ENCODE results near the gene WSB1. TPM values are rescaled to one million over a fixed set of nuclear protein-coding genes. Genes with fewer than 3 reads are reported as not detected.

Gene WSB1
- total and polyA plus RNA-seq, 10 of the 15 experiments (the other 5 are each of a cell fraction or from before 2014, with no cell fraction given), result 26.6 to 458 (median 101) TPM

DNA sequence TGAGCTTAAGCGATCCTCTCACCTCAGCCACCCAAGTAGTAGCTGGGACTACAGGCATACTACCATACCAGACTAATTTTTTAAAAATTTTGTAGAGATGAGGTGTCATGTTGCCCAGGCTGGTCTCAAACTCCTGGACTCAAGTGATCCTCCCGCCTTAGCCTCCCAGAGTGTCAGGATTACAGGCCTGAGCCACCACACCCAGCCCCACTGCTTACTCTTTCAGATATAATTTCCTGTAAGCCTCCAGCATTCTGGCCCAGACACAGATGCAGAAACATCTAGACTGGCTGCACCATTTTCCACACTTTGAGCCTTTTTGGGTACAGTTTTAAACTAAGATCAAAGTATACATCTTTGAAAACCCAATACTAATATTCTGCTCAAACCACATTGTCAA is 8.4 kb upstream of the WSB1 start:
- 98% methylated on average over 2 of the region's 2 CpGs for WGBS (ENCODE audit: insufficient coverage, insufficient replicate concordance, low lambda C conversion rate, missing lambda C conversion rate)
- DNase-seq (ENCODE audit: low read depth, low spot score), result no peak
- no peak for FAIRE-seq
- RAD21 ChIA-PET (ENCODE audit: unreplicated experiment), result interaction anchor here (0.6 kb wide), 1 partner anchor 52 kb away, joined by 3 read pairs; no protein-coding TSS in a partner anchor
- Histone ChIP-seq H3K4me3 (no peak overlapping the region), H3K9ac (ENCODE audit: control insufficient read depth, insufficient read depth, low read length) (no peak overlapping the region), H3K27ac (ENCODE audit: control insufficient read depth, insufficient read depth) (no peak overlapping the region), H4K20me1 (ENCODE audit: control insufficient read depth, insufficient read depth) (no peaks in the 10 kb centered on the region), H3K4me1 (ENCODE audit: control insufficient read depth, insufficient read depth, low read length) (peaks cover 14% of the 10 kb centered on the region), H2AFZ (ENCODE audit: control insufficient read depth, low read depth, low read length) (no peak overlapping the region), H3K79me2 (ENCODE audit: control insufficient read depth, insufficient read depth, low read length) (no peaks in the 10 kb centered on the region), H3K4me2 (ENCODE audit: control insufficient read depth, insufficient read depth) (no peak overlapping the region), H3K36me3 (ENCODE audit: control insufficient read depth in 2 of 2, insufficient read depth in 2 of 2, low read length in 1 of 2) (no peaks in the 10 kb centered on the region), H3K9me3 (replicated peaks; ENCODE audit: control insufficient read depth, insufficient read depth, low read length) (no peaks in the 10 kb centered on the region), H3K27me3 (replicated peaks in 1 of 2; ENCODE audit: control insufficient read depth in 2 of 2, insufficient read depth in 2 of 2, low read length in 1 of 2) (no peaks in the 10 kb centered on the region)
- POLR2A ChIA-PET, result interaction anchor here (1.1 kb wide), 1 partner anchor 28 kb away, joined by 7 read pairs; no protein-coding TSS in a partner anchor
- no peak for ATAC-seq
- BruUV-seq (replicated peaks), result no TSS peak
- in situ Hi-C loops (cut with MboI) (loop anchor here (25.0 kb wide), 1 partner anchor 777 kb away; no protein-coding TSS in a partner anchor), intact Hi-C loops (cut with micrococcal nuclease; ENCODE audit: unreplicated experiment) (no loop called here)
- CTCF ChIA-PET, result interaction anchor here (1.0 kb wide), 1 partner anchor 8 kb away, joined by 3 read pairs; the partner anchor contains the start of gene WSB1
- SMC1A ChIA-PET (ENCODE audit: uncharacterized antibody, unreplicated experiment), result interaction anchor here (1.9 kb wide), 1 partner anchor 8 kb away, joined by 6 read pairs; the partner anchor contains the start of gene WSB1
- TF ChIP-seq, protein P1, sequence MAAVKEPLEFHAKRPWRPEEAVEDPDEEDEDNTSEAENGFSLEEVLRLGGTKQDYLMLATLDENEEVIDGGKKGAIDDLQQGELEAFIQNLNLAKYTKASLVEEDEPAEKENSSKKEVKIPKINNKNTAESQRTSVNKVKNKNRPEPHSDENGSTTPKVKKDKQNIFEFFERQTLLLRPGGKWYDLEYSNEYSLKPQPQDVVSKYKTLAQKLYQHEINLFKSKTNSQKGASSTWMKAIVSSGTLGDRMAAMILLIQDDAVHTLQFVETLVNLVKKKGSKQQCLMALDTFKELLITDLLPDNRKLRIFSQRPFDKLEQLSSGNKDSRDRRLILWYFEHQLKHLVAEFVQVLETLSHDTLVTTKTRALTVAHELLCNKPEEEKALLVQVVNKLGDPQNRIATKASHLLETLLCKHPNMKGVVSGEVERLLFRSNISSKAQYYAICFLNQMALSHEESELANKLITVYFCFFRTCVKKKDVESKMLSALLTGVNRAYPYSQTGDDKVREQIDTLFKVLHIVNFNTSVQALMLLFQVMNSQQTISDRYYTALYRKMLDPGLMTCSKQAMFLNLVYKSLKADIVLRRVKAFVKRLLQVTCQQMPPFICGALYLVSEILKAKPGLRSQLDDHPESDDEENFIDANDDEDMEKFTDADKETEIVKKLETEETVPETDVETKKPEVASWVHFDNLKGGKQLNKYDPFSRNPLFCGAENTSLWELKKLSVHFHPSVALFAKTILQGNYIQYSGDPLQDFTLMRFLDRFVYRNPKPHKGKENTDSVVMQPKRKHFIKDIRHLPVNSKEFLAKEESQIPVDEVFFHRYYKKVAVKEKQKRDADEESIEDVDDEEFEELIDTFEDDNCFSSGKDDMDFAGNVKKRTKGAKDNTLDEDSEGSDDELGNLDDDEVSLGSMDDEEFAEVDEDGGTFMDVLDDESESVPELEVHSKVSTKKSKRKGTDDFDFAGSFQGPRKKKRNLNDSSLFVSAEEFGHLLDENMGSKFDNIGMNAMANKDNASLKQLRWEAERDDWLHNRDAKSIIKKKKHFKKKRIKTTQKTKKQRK (IDR thresholded peaks at IDR 0.05; ENCODE audit: low read depth, low read length), result no peak
- no peak for TF ChIP-seq SPI1 (IDR thresholded peaks at IDR 0.05; ENCODE audit: borderline replicate concordance, insufficient read depth, low read depth, low read length)
- TF ChIP-seq NR2F1 (conservative IDR thresholded peaks at IDR 0.05), result no peak
- no peak for TF ChIP-seq MTA3 (IDR thresholded peaks at IDR 0.05; ENCODE audit: borderline replicate concordance, low read length)
- TF ChIP-seq, protein P2, sequence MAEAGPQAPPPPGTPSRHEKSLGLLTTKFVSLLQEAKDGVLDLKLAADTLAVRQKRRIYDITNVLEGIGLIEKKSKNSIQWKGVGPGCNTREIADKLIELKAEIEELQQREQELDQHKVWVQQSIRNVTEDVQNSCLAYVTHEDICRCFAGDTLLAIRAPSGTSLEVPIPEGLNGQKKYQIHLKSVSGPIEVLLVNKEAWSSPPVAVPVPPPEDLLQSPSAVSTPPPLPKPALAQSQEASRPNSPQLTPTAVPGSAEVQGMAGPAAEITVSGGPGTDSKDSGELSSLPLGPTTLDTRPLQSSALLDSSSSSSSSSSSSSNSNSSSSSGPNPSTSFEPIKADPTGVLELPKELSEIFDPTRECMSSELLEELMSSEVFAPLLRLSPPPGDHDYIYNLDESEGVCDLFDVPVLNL (IDR thresholded peaks at IDR 0.05; ENCODE audit: low read depth, low read length), result no peak
- no peak for TF ChIP-seq SMC3 (IDR thresholded peaks at IDR 0.05; ENCODE audit: borderline replicate concordance, low read length)
- TF ChIP-seq KAT2A (conservative IDR thresholded peaks at IDR 0.05; ENCODE audit: control insufficient read depth, low read depth, low read length), result no peak
- no peak for TF ChIP-seq BHLHE40 (IDR thresholded peaks at IDR 0.05; ENCODE audit: borderline replicate concordance in 1 of 2, low read depth in 2 of 2, low read length in 1 of 2)
- no peak for TF ChIP-seq ZNF274 (IDR thresholded peaks at IDR 0.05; ENCODE audit: insufficient read depth, insufficient read length)
- TF ChIP-seq JUNB (IDR thresholded peaks at IDR 0.05), result no peak
- TF ChIP-seq BCL11A (IDR thresholded peaks at IDR 0.05; ENCODE audit: low read depth, low read length), result no peak
- TF ChIP-seq, protein P3, sequence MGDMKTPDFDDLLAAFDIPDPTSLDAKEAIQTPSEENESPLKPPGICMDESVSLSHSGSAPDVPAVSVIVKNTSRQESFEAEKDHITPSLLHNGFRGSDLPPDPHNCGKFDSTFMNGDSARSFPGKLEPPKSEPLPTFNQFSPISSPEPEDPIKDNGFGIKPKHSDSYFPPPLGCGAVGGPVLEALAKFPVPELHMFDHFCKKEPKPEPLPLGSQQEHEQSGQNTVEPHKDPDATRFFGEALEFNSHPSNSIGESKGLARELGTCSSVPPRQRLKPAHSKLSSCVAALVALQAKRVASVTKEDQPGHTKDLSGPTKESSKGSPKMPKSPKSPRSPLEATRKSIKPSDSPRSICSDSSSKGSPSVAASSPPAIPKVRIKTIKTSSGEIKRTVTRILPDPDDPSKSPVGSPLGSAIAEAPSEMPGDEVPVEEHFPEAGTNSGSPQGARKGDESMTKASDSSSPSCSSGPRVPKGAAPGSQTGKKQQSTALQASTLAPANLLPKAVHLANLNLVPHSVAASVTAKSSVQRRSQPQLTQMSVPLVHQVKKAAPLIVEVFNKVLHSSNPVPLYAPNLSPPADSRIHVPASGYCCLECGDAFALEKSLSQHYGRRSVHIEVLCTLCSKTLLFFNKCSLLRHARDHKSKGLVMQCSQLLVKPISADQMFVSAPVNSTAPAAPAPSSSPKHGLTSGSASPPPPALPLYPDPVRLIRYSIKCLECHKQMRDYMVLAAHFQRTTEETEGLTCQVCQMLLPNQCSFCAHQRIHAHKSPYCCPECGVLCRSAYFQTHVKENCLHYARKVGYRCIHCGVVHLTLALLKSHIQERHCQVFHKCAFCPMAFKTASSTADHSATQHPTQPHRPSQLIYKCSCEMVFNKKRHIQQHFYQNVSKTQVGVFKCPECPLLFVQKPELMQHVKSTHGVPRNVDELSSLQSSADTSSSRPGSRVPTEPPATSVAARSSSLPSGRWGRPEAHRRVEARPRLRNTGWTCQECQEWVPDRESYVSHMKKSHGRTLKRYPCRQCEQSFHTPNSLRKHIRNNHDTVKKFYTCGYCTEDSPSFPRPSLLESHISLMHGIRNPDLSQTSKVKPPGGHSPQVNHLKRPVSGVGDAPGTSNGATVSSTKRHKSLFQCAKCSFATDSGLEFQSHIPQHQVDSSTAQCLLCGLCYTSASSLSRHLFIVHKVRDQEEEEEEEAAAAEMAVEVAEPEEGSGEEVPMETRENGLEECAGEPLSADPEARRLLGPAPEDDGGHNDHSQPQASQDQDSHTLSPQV (IDR thresholded peaks at IDR 0.05), result no peak
- TF ChIP-seq, protein P4, sequence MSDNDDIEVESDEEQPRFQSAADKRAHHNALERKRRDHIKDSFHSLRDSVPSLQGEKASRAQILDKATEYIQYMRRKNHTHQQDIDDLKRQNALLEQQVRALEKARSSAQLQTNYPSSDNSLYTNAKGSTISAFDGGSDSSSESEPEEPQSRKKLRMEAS (IDR thresholded peaks at IDR 0.05; ENCODE audit: low read depth, low read length), result no peak
- no peak for TF ChIP-seq CHD4 (IDR thresholded peaks at IDR 0.05)
- TF ChIP-seq PAX8 (IDR thresholded peaks at IDR 0.05), result no peak
- no peak for TF ChIP-seq BRCA1 (IDR thresholded peaks at IDR 0.05; ENCODE audit: low read depth, low read length)
- TF ChIP-seq HDAC6 (IDR thresholded peaks at IDR 0.05; ENCODE audit: unreplicated experiment), result no peak

Data from GM12878 (cell line).